GM10266 (cell line): ENCODE results near the gene EXT2.

Experiments
- DNase-seq: peaks from one replicate; pipeline ENCODE4 v3.0.0; 2012; ENCODE audit errors: extremely low spot score
- TF ChIP-seq, protein P1 (sequence below): IDR thresholded peaks from 2 replicates; pipeline ENCODE4 v1.5.1; 2012; ENCODE audit warnings: mild to moderate bottlenecking, low read depth; ENCODE audit not compliant: control insufficient read depth, insufficient read depth; ENCODE audit errors: missing control alignments

EXT2 gene

DNA sequence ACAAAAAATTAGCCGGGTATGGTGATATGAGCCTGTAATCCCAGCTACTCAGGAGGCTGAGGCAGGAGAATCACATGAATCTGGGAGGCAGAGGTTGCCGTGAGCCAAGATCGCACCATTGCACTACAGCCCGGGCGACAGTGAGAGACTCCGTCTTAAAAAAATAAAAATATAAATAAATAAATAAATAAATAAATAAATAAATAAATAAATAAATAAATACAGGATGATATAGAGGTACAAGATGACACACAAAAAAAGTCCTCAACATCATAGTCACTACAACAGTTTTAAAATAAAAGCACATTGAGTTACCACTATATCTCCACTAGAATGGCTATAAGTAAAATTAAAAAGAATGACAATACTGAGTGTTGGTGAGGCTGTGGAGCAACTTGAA is 116.7 kb downstream of the EXT2 start:
- DNase-seq, result no peak
- TF ChIP-seq, protein P1, sequence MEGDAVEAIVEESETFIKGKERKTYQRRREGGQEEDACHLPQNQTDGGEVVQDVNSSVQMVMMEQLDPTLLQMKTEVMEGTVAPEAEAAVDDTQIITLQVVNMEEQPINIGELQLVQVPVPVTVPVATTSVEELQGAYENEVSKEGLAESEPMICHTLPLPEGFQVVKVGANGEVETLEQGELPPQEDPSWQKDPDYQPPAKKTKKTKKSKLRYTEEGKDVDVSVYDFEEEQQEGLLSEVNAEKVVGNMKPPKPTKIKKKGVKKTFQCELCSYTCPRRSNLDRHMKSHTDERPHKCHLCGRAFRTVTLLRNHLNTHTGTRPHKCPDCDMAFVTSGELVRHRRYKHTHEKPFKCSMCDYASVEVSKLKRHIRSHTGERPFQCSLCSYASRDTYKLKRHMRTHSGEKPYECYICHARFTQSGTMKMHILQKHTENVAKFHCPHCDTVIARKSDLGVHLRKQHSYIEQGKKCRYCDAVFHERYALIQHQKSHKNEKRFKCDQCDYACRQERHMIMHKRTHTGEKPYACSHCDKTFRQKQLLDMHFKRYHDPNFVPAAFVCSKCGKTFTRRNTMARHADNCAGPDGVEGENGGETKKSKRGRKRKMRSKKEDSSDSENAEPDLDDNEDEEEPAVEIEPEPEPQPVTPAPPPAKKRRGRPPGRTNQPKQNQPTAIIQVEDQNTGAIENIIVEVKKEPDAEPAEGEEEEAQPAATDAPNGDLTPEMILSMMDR, result no peak

GRCh38 chr11:44213148-44213547 is 117.7 kb downstream of the EXT2 start:
- DNase-seq, result no peak
- TF ChIP-seq, protein P1, result no peak

GRCh38 chr11:44217432-44217831 is 122.0 kb downstream of the EXT2 start:
- TF ChIP-seq, protein P1, result no peak
- DNase-seq, result no peak

DNA sequence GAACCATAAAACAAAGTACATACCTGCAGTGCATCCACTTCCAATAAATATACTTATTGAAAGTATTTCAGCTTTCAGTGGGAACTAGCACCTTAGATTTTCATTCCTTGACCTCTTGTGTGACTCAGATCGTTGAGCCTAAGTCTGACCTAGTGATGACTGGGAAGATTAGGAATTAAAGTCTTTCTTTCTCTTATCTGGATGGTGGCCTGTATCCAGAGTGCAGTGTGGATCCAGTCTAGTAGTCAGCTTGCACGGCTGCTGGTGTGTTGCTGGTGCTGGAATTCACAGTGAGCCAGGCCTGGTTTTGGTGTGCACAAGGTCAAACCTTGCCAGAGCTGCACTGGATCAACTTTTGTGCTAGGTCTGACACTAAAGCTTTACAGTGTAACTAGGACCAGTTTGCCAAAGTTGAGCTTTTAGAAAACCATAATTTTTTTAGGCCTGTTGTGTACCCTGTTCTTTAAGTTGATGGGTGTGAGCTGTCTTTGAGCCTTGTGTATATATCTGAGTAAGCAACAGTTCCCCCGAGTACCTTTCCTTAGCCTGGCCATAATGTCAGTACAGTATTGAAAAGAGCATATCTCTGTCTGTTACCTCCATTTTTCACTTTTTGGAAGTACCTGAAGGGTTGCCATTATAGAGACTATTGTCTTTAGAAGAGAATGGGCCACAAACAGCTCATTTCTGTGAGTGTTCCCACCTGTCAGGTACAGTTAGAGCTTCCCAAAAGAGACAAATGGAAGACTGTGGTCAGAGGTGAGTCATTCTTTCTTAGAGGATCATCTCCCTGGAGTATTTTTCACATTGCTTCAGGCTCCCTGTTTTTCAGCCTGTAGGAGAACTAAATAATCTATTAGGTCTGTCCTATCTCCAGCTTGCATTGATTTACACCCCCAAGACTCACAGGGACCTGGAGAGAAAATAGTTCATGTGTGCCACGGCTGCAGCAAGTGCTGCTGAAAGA is 124.6 kb downstream of the EXT2 start:
- TF ChIP-seq, protein P1, result no peak
- no peak for DNase-seq

DNA sequence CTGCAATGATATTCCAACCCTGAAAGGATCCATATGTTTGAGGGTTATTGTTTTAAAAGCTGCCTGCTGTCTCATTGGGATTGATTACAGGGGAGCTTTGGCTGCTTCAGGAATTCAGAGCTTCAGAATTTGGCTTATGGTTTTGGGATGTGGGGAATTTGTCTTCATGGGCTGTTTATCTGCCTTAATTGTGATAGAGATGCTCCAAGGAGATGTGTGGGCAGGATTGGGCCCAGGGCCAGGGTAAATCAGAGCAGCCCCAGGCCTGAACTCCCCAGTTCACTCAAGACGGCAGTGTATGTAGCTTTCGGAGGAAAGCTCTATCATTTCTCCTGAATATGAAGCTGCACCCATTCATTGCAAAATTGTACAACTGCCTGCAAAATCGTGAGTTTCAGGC is 126.0 kb downstream of the EXT2 start:
- DNase-seq, result no peak
- TF ChIP-seq, protein P1, result no peak

- TF ChIP-seq, protein P1, result no peak
- DNase-seq, result no peak
These were observed 126.5 kb downstream of the EXT2 start for GRCh38 chr11:44221992-44222391.

DNA sequence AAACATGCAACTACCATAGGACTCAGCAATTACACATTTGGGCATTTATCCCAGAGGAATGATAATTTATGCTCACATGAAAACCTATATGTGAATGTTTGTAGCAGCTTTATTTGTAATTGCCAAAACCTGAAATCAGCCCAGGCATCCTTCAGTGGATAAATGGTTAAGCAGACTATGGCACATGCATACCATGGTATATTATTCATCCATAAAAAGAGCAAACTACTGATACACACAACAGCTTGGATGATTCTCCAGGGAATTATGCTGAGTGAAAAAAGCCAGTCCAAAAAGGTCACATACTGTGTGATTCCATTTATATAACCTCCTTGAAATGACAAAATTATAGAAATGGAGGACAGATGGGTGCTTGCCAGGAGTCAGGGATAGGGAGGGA is 127.8 kb downstream of the EXT2 start:
- DNase-seq, result no peak
- TF ChIP-seq, protein P1, result no peak
